ENCODE data around the gene CERK. TPM values are rescaled to one million over a fixed set of nuclear protein-coding genes. Genes with fewer than 3 reads are reported as not detected.
A peak's percentile ranks its signal among the peaks of the same experiment; 100 is the strongest.

The CERK gene
- total RNA-seq, 1 donor, result 28.2 TPM

DNA sequence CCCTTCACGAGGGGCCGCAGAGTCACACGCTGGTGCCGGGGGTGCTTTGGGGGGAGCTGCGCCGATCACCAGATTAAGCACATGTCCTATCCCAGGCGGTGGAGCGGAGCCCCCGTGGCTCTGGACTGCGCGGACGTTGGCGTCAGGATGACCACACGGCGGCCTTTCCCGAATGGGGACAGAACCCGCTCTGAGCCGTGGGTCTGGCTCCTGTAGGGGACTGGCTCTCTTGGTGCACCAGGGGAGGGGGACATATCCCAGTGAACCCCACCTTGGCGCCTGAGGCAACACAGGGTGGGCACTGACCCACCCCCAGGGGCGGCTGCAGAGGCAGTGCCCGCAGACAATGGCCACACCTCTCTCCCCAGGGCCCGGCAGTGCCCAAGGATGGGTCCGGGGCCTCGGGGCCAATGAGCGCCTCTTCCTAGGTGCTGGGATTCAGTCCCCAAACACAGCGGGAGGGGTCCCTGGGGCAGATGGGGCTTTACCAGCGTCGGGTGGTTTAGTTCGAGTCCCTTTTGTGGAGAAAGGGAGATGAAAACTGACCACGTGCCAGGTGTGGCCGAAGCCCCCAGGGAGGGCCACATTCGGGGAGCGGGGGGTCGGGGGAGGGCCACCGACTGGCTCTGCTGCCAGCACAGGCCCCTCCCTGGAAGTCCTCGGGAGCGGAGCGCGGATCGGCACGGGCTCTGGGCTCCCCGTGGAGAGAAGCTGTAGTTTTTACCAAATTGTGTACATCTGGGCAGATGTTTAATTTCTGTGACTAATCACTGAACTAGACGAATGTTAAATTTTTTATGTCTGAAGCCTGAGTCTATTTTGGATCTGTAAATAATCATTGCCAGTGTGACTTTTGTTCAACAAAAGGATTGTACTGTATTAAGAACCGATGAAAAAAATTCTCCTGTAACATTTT, 59.0 kb downstream of the CERK start:
- Histone ChIP-seq H3K79me2 (ENCODE audit: insufficient read depth, low read length) (no peaks in the 10 kb centered on the region), H3K4me3 (ENCODE audit: insufficient read depth, low read length) (no peak overlapping the region), H3K4me2 (ENCODE audit: insufficient read depth, low read length) (no peak overlapping the region), H3K9me3 (ENCODE audit: low read depth, low read length) (no peaks in the 10 kb centered on the region), H2AFZ (ENCODE audit: low read length) (no peak overlapping the region), H3K4me1 (ENCODE audit: insufficient read depth, low read length) (no peaks in the 10 kb centered on the region), H3K27ac (ENCODE audit: low read depth, low read length) (no peak overlapping the region), H3K36me3 (ENCODE audit: insufficient read depth, low read length) (no peaks in the 10 kb centered on the region), H4K20me1 (ENCODE audit: insufficient read depth, low read length) (no peaks in the 10 kb centered on the region), H3K27me3 (ENCODE audit: insufficient read depth, low read length) (no peaks in the 10 kb centered on the region)
- no peak for TF ChIP-seq CTCF (IDR thresholded peaks at IDR 0.05; ENCODE audit: extremely low read depth, low read depth, low read length)
- DNase-seq (ENCODE audit: insufficient read length, low spot score, missing footprints), result peak; percentile 91

DNA sequence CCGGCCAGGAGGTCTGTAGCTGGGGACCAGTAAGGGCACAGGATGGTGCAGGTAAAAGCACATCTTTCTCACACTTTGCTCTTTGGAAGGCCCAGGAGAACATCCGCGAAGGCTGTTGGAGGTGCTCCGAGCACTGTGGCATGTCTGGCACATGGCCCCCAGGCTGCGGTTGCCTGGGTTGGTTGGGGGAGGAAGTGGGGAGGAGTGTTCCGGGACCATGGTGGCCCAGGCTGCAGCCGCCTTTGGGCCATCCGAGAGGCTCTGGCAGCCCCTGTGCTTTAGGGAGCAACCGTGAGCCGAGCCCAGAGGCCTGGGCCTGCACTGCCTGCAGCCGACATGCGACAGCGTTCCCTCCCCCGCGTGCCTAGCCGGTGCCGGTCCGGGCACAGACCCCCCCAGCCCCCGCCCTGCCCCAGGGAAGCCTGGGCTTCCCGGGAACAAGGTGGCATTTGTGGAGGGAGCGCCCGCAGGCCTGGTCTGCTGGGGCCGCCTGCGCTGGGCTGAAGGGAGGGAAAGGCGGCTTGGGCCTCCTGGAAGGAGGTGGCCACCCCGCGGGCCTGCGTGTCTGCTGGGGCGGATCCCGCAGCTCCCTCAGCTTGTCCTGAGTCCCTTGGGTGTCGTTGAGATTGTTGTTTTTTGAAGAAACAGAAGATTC, 59.9 kb downstream of the CERK start:
- no peaks in the 10 kb centered on the region for H3K4me1 ChIP-seq (ENCODE audit: insufficient read depth, low read length)
- no peaks in the 10 kb centered on the region for H3K36me3 ChIP-seq (ENCODE audit: insufficient read depth, low read length)
- H3K79me2 ChIP-seq (ENCODE audit: insufficient read depth, low read length), result no peaks in the 10 kb centered on the region
- H3K27me3 ChIP-seq (ENCODE audit: insufficient read depth, low read length), result no peaks in the 10 kb centered on the region
- no peak overlapping the region for H3K4me2 ChIP-seq (ENCODE audit: insufficient read depth, low read length)
- H4K20me1 ChIP-seq (ENCODE audit: insufficient read depth, low read length), result no peaks in the 10 kb centered on the region
- no peak overlapping the region for H3K4me3 ChIP-seq (ENCODE audit: insufficient read depth, low read length)
- no peaks in the 10 kb centered on the region for H3K9me3 ChIP-seq (ENCODE audit: low read depth, low read length)
- no peak overlapping the region for H2AFZ ChIP-seq (ENCODE audit: low read length)
- TF ChIP-seq CTCF (IDR thresholded peaks at IDR 0.05; ENCODE audit: extremely low read depth, low read depth, low read length), result no peak
- H3K27ac ChIP-seq (ENCODE audit: low read depth, low read length), result no peak overlapping the region
- peak; percentile 92 for DNase-seq (ENCODE audit: insufficient read length, low spot score, missing footprints)

DNA sequence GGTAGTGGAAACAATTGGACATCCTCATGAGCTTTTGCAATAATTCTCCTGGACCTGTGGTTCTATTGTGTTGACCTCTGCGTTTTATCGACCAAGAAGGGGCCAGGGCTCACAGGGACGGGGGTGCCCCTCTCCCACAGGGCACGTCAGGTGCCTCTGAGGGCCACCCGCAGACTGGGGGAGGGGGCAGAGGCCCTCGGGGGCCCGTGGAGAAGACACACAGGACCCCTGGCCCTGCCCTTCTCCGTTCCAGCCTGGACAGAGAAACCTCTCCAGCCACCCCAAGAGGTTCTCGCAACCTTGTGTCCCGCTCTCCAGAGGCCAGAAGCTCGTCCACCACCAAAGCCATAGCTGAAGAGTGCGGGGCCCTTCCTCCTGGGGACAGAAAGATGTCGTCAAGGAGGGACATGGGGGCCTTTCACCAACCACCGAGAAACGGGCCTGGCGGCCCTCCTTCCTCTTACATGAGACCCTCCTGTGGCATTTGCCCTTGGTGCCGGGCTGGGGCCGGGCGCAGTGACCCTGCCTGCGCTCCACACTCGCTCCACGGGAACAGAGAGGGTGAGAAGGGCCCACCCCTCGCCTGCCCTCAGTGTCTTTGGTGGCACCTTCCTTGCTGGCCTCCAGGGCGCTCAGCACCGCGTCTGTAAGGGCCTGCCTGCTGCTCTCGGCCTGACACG, 60.6 kb downstream of the CERK start:
- Histone ChIP-seq H2AFZ (ENCODE audit: low read length) (no peak overlapping the region), H3K27ac (ENCODE audit: low read depth, low read length) (no peak overlapping the region), H3K9me3 (ENCODE audit: low read depth, low read length) (no peaks in the 10 kb centered on the region), H4K20me1 (ENCODE audit: insufficient read depth, low read length) (no peaks in the 10 kb centered on the region), H3K4me2 (ENCODE audit: insufficient read depth, low read length) (no peak overlapping the region), H3K36me3 (ENCODE audit: insufficient read depth, low read length) (no peaks in the 10 kb centered on the region), H3K4me3 (ENCODE audit: insufficient read depth, low read length) (no peak overlapping the region), H3K27me3 (ENCODE audit: insufficient read depth, low read length) (no peaks in the 10 kb centered on the region), H3K79me2 (ENCODE audit: insufficient read depth, low read length) (no peaks in the 10 kb centered on the region), H3K4me1 (ENCODE audit: insufficient read depth, low read length) (no peaks in the 10 kb centered on the region)
- TF ChIP-seq CTCF (IDR thresholded peaks at IDR 0.05; ENCODE audit: extremely low read depth, low read depth, low read length), result no peak
- no peak for DNase-seq (ENCODE audit: insufficient read length, low spot score, missing footprints)

DNA sequence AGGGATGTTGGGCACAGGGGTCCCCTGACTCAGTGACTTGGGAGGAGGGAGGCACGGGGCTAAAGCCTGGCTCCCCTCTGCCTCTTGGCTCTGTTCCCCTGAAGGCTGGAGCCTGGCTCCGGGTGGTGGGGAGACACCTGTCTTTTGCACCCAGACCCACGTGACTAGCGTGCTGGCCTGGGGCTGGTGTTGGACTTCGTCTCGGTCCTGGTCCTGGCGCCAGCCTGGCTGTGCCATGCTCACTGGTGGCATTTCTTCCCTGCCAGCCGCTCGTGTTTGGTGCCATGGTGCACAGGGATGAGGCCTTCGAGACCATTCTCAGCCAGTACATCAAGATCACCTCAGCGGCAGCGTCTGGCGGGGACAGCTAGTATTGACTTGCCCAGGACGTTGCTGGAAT, 61.2 kb downstream of the CERK start:
- no peaks in the 10 kb centered on the region for H3K4me1 ChIP-seq (ENCODE audit: insufficient read depth, low read length)
- no peak overlapping the region for H2AFZ ChIP-seq (ENCODE audit: low read length)
- H3K4me3 ChIP-seq (ENCODE audit: insufficient read depth, low read length), result no peak overlapping the region
- H3K9me3 ChIP-seq (ENCODE audit: low read depth, low read length), result no peaks in the 10 kb centered on the region
- no peaks in the 10 kb centered on the region for H3K27me3 ChIP-seq (ENCODE audit: insufficient read depth, low read length)
- H3K4me2 ChIP-seq (ENCODE audit: insufficient read depth, low read length), result no peak overlapping the region
- DNase-seq (ENCODE audit: insufficient read length, low spot score, missing footprints), result no peak
- H4K20me1 ChIP-seq (ENCODE audit: insufficient read depth, low read length), result no peaks in the 10 kb centered on the region
- H3K79me2 ChIP-seq (ENCODE audit: insufficient read depth, low read length), result no peaks in the 10 kb centered on the region
- H3K36me3 ChIP-seq (ENCODE audit: insufficient read depth, low read length), result no peaks in the 10 kb centered on the region
- no peak overlapping the region for H3K27ac ChIP-seq (ENCODE audit: low read depth, low read length)
- TF ChIP-seq CTCF (IDR thresholded peaks at IDR 0.05; ENCODE audit: extremely low read depth, low read depth, low read length), result no peak
